ENCODE data around the gene CDY2A.
"Not testable (repeated sequence)": the region's sequence is repeated elsewhere in the genome, so short reads cannot be mapped to it uniquely, and the experiment has no call there.

Gene CDY2A, protein sequence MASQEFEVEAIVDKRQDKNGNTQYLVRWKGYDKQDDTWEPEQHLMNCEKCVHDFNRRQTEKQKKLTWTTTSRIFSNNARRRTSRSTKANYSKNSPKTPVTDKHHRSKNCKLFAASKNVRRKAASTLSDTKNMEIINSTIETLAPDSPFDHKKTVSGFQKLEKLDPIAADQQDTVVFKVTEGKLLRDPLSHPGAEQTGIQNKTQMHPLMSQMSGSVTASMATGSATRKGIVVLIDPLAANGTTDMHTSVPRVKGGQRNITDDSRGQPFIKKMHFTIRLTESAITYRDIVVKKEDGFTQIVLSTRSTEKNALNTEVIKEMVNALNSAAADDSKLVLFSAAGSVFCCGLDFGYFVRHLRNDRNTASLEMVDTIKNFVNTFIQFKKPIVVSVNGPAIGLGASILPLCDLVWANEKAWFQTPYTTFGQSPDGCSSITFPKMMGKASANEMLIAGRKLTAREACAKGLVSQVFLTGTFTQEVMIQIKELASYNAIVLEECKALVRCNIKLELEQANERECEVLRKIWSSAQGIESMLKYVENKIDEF

DNA sequence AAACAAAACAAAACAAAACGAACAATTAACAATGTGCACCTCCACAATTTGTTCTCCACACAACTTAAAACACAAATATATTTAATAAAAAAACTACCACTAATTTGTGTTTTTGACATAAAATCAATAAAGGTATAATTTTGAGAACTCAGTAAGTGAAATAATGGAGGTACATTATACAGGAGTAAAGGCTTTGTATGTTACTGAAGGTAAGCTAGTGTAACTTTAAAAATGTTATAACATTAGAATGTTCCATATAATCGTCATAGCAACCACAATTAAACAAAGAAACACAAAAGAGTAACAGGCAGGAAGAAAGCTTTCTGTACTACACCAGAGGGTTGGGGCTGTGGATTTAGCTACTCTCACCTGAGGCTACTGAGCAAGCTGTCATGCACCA is at the start of gene CDY2A:
CDY2A (plus strand) TSS at position 301 of the 400 bp plus-strand sequence. CDS start 328 bp downstream, outside the sequence.
- not testable (repeated sequence) for DNase-seq (ENCODE audit: low spot score)

DNA sequence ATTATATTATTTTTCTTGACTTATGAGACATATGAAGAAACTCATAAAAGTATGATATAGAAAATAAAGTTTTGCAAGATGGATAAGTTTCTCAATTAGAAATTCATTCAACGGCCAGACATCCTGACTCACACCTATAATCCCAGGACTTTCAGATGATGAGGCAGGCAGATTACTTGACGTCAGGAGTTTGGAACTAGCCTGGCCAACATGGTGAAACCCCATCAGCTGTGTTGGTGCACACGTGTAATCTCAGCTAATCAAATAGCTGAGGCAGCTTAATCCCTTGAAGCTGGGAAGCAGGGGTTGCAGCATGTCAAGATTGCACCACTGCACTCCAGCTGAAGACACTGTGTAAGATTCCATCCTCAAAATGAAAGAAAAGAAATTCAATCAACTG is 28.0 kb upstream of the CDY2A start:
- not testable (repeated sequence) for DNase-seq (ENCODE audit: low spot score)

DNA sequence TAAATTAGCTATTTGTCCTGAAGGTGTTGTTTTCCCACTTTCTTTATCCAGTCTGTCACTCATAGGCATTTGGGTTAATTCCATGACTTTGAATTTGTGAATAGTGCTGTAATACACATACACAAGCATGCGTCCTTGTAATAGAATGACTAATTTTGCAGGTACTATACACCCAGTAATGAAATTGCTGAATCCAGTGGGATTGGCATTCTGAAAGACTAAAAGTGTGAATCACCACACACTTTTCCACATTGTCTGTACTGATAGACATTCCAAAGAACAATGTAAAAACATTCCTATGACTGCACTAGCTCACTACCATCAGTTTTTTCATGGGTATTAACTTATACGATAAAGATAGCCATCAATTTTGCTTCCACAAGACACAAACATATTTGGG is 27.3 kb upstream of the CDY2A start:
- DNase-seq (ENCODE audit: low spot score), result not testable (repeated sequence)

DNA sequence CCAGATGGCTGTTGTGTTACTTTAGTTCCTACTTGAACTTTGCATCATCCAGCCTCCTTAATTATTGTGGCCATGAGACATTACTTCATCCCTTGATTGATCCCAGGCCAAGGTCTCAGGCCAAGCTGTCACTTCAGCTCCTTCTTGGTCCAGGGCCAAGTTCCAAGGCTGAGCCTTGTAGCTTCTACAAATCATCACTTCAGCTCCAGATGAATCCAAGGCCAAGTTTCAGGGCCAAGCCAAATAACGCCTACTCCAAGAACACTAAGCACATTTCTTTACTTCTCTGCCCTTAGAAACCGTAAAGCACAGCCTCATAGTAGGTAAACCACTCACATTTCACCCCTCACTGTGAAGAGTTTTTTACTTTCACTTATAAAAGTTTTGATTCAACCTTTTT is 1.7 kb upstream of the CDY2A start:
- DNase-seq (ENCODE audit: low spot score), result not testable (repeated sequence)

DNA sequence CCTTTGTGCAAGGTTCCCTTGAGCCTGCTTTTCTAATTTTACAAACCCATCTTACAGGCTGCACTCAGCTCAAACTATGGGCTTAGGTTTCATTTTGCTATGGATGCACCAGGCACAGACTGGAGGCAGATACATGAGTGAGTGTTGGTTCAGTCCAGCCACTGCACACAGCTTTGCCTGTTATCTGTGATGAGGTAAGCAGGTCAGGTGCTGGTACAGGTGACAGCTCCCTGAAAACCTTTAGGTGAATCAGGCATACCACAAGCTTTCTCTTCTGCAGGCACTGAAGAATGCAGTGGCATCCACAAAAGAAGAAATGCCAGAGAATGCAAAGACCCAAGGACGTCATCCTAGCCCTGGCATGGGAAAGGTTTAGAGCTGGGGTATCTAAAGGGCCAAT is 3.3 kb downstream of the CDY2A start:
- not testable (repeated sequence) for DNase-seq (ENCODE audit: low spot score)

DNA sequence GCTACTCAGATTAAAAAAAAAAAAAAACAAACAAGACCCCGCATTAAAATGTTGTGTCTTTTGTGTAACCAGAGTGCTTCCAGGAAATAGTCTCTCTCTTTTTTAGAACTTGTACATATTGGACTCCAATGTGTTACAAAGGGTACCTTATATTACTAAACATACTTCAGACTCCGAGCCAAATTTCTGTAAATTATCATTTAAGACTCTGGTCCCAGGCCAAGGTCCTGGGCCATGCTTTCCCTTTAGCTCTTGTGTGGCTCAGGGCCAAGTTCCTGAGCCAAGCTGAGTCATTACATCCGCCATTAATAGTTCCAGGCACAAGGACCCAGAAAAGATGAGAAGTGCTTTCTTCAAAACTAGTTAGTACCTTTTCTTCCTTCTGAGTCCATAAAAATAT is 4.6 kb downstream of the CDY2A start:
- DNase-seq (ENCODE audit: low spot score), result not testable (repeated sequence)

DNA sequence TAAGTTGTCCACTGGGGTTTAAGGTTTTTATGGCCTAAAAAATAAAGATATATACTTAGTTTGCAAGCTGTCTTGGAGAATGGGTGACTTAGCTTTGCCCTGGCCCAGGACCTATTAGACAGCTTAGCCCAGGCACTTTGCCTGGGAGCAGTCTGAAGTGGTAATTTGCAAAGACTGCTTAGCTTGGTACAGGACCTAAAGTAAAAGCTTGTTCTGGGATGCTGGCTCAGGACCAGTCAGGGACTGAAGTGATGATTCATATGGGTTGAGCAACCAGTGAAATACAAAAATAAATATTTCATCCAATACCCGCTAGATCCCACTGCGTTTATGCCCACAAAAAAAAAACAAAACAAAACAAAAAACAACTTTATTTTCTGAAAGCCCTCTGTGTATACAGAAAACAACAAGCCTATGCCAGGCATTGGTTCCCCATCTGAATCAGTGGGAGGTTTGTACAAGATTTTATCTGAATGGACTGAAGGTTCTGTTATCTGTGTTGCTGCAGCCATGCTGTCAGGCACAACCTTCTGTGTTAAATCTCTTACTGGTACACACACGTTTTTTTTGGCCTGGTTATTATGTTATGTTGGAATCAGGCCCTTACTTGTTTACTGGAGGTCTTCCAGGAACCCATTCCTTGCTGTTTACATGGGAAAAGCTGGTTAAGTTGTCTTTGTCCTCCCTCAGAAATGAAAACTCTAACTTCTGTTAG is 8.7 kb downstream of the CDY2A start:
- DNase-seq (ENCODE audit: low spot score), result not testable (repeated sequence)

DNA sequence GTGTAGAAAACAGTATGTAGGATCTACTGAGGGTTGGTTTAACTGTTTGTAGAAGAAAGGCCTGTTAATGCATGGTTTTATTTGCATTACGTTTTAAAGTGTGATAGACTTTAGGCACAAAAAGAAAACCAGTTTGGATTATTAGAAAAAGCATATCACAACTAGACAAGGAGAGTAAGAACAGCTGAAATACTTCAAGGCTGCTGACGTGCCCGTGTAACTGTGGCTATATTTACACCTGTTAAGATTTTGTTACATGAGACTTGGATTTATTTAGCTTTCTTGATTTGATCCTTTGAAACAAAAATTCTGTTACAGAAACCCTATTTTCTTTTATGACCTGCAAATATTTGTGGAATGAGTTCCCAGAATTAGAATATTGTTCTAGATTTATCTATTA is 9.3 kb downstream of the CDY2A start:
- not testable (repeated sequence) for DNase-seq (ENCODE audit: low spot score)

DNA sequence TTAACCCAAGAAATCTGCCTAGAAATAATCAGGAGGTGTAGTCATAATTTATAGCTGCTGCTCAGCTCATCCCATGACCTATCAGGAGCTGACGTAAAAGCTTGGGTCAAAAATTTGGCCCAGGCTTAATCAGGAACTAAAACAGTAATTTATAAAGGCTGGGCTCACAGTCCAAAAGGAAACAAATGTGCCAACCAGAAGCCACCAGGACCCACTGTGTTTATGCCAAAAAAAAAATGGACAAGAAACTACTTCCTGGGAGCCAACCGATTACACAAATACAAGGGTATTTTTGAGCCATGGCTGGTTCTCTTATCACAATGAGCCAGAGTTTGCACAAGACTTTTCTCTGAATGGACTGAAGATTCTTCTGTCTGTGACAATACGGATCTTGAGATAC is 19.4 kb downstream of the CDY2A start:
- DNase-seq (ENCODE audit: low spot score), result not testable (repeated sequence)

DNA sequence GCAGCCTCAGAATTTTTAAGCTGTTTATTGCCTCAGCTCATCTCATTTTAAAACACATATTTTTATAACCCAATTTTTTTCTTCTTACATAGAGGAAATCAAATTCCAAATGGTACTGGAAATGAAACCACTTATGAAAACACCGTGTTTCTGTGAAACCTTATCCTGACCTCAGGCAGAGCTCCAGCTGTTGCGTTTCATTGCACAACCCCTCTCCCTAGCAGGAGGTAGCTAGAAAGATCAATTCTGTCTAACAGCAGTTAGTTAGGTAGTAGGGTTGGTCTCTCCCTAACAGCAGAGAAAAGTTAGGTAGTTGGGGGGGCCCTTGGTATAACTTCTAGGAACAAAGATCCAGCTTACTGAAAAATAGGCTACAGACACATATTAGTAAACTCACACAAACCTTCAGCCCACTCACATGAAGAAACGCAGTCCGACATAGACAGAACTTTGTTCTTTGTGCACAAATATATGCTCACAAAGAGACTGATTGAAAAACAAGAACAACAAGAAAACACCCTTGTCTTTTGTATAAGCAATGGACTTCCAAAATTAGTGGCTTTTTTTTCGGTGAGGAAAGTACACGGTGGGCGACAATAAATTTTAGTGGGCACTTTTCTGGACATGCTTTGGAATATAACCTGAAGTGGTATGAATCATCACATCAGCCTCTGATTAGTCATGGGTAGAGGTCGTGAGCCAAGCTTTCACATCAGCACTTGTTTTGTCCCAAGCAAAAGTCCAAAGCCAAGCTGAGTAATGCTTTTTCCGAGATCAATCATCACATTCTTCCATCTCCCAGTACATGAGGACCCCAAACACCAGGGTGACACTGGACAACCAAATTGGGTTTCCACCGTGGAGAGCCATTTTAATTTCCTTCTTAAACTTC is 22.8 kb downstream of the CDY2A start:
- not testable (repeated sequence) for DNase-seq (ENCODE audit: low spot score)

DNA sequence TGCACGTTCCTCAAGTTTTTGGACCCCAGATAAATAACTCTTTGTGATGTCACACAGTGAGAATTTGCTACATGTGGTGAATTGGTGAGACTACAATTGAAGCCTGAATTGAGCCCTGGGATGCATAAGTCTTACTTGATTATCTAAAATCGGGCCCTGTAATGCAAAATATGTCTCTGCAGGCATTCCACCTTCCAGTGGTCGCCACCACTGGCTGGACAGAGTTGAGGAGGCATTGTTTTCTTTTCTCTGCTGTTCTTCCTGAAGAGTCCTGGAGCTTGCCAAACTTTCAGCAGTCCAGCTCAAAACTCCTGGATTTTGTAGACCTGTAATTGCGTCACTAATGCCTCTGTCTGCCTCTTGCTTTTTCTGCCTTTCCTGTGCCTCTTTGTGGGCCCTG is 23.5 kb downstream of the CDY2A start:
- not testable (repeated sequence) for DNase-seq (ENCODE audit: low spot score)

DNA sequence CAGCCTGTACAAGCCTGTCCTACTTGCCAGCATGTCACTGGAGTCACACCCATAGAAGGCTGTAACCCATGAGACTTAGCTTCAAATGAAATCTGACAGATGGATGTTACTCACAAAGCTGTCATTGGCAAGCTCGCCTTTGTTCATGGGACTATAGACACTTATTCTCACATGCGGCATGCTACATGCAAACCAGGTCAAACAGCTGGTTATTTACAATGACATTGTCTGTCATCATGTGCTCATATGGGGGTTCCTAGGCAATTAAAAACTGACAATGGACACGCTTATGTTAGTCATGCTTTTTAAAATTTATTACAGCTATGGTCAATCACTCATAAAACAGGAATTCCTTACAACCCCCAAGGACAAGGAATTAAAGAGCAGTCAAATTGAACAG is 30.9 kb downstream of the CDY2A start:
- DNase-seq (ENCODE audit: low spot score), result not testable (repeated sequence)

DNA sequence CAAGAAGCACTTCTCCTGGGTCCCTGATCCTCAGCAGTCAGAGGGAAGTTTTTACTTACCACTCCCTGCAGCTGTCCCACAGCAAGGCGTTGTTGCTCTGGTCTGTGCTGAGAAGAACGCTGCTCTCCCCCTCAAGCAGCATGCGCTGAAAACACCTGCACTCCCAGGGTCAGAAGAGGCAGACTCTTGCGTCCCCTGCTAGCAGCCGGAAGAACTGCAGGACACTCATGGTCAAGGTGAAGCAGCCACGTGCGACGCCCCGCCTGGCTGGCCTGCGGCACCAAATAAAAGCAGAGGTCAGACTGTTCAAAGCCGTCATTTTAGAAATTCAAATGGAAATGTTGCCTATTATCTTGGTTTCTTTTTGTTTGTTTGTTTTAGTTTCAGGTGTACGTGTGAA is 47.9 kb downstream of the CDY2A start:
- not testable (repeated sequence) for DNase-seq (ENCODE audit: low spot score)
